ENCODE measurements around the gene DCTD.

DNA sequence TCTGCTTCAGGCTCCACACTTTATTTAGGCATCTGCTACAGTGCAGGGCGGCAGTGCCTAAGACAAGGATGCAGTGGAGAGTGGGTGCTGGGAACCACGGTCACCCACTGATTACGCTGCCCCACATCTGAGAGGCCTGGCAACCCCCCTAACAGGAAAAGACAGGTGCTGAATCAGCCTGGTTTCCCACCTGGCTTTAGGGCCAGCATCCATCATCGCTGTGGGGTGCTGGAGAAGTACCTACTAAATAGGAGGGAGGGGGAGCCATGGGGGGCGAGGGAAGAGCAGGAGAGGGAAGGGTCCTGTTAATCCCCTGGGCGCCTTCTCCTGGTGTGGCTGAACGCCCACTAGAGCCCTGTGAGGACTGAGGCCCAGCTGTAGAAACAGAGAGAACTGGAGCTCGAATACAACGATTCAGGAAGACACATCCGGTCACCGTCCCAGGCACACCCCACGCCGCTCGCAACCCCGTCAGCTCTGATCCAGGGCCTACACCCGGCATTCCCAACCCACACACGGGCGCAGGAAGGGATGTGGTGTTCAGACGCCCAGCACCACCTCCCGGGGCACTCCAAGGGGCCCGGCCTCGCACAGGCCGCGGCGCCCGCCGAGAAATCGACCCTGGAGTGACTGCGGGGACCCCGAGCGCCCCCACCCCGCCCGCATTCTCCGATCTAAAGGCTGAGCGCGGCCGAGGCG is 554 bp downstream of the DCTD start:
- TF ChIP-seq POLR2AphosphoS5 (IDR thresholded peaks at IDR 0.05) (no peak), CTCF (IDR thresholded peaks at IDR 0.05 in 8 of 11, conservative IDR thresholded peaks at IDR 0.05 in 3 of 11) (no peak), POLR2A (IDR thresholded peaks at IDR 0.05) (no peak)
